Esophagus muscularis mucosa (tissue), 4 donors: Measurements from ENCODE around the gene ERCC2. TPM values are rescaled to one million over a fixed set of nuclear protein-coding genes. Genes with fewer than 3 reads are reported as not detected.
A peak's percentile ranks its signal among the peaks of the same experiment; 100 is the strongest.

Experiments used
- DNase-seq: peaks from one replicate; pipeline ENCODE4 v3.0.0-alpha.2; 2017; ENCODE audit errors: extremely low spot score
- H3K27ac ChIP-seq, 4 donors: fragments of 200-600 bp; sonication (generic); replicated peaks in 1 of 4; 1 replicate in 3 of 4; 2 replicates in 1 of 4; pipeline ENCODE4 v1.5.1; 2016 to 2019; ENCODE audit warnings: mild to moderate bottlenecking in 1 of 4
- H3K27me3 ChIP-seq, 4 donors: fragments of 200-600 bp; sonication (generic); one replicate each; pipeline versions ENCODE4 v1.5.1 to v1.6.0; 2016 to 2019
- H3K36me3 ChIP-seq, 4 donors: fragments of 200-600 bp; sonication (generic); one replicate each; pipeline ENCODE4 v1.5.1; 2016 to 2019
- H3K4me1 ChIP-seq, 4 donors: fragments of 200-600 bp; sonication (generic); one replicate each; pipeline ENCODE4 v1.5.1; 2016 to 2019
- H3K4me3 ChIP-seq, 4 donors: fragments of 200-600 bp; sonication (generic); 1 replicate in 2 of 4; 2 replicates in 2 of 4; pipeline ENCODE4 v1.5.1; 2016 to 2019; ENCODE audit warnings: mild to moderate bottlenecking in 4 of 4, moderate library complexity in 1 of 4
- H3K9me3 ChIP-seq, 4 donors: fragments of 200-600 bp; sonication (generic); 1 replicate in 3 of 4; 2 replicates in 1 of 4; pipeline ENCODE4 v1.5.1; 2016 to 2019
- EP300 ChIP-seq: sonication (generic); formaldehyde crosslinking; IDR thresholded peaks from one replicate; pipeline ENCODE4 v1.6.1; 2017; ENCODE audit warnings: antibody characterized with exemption
- POLR2A ChIP-seq: fragments of 450-650 bp; IDR thresholded peaks from one replicate; pipeline ENCODE4 v1.6.1; 2017; ENCODE audit warnings: antibody characterized with exemption, moderate library complexity, mild to moderate bottlenecking, low read depth
- POLR2AphosphoS5 ChIP-seq, 2 donors: sonication (generic); formaldehyde crosslinking; IDR thresholded peaks; one replicate each; pipeline ENCODE4 v1.6.1; 2017; ENCODE audit warnings: antibody characterized with exemption in 2 of 2
- WGBS: methylation state at CpG from one replicate; pipeline ENCODE4 v1.1.5; 2018; 5-methylcytosine and 5-hydroxymethylcytosine counted together
- intact Hi-C: fragments of 100-400 bp; cut with DNase I; formaldehyde crosslinking; loops from one replicate; pipeline ENCODE4 v1.15.1; 2023
- total RNA-seq, 4 donors: library from RNA; depleted of rRNA; stranded (reverse); fragments of >200 nt; gene quantifications; one replicate each; pipeline versions ENCODE4 v1.1.0 to v1.2.1, GENCODE V29; 2016
- TF ChIP-seq, protein P1 (sequence below), 3 experiments: fragments of 200-600 bp in 2 of 3; fragments of 450-650 bp in 1 of 3; sonication (generic) in 2 of 3; IDR thresholded peaks; one replicate each; pipeline ENCODE4 v1.5.1; 2017 to 2019; ENCODE audit warnings: antibody characterized with exemption in 3 of 3, mild to moderate bottlenecking in 2 of 3, moderate library complexity in 1 of 3

The ERCC2 gene
- total RNA-seq, 4 donors from 2014 or later = 6.5 to 16.6 (median 11.4) TPM

DNA sequence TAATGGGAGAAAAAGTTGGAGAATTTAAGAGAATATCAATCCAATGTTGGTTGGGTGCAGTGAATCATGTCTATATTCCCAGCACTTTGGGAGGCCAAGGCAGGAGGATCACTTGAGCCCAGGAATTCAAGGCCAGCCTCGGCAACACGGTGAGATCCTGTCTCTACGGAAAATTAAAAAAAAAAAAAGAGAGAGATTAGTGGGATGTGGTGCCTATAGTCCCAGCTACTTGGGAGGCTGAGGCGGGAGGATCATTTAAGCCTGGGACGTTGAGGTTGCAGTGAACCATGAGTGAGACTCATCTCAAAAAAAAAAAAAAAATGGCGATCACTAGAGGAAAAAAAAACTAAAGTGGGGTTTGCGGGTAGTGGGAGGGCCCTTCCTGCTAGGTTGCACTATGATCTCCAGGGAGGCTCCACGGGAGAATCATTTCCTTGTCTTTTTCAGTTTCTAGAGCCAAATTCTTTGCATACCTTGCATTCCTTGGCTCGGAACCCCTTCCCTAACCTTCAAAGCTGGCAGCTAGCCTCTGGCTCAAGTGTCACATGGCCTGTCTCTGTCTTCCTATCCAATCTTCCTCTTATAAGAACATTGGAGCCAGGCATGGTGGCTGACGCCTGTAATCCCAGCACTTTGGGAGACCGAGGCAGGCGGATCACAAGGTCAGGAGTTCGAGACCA lies 5.8 kb upstream of the ERCC2 start:
- no peak for DNase-seq
- intact Hi-C loops = no loop called here
- Histone ChIP-seq H3K4me3 (no peak overlapping the region), H3K36me3 (peaks cover 0 to 10% (median 0%) of the 10 kb centered on the region in 4 donors), H3K4me1 (peaks cover 10 to 15% (median 12%) of the 10 kb centered on the region in 4 donors), H3K9me3 (no peaks in the 10 kb centered on the region), H3K27ac (peak overlapping the region in 2 of 4 donors; percentile 44 to 54), H3K27me3 (no peaks in the 10 kb centered on the region)
- WGBS = 51% methylated on average over 13 of the region's 13 CpGs
- no peak for TF ChIP-seq POLR2A
- TF ChIP-seq POLR2AphosphoS5 (IDR thresholded peaks at IDR 0.05) = peak; percentile 51 to 63
- no peak for TF ChIP-seq EP300
- TF ChIP-seq, protein P1, sequence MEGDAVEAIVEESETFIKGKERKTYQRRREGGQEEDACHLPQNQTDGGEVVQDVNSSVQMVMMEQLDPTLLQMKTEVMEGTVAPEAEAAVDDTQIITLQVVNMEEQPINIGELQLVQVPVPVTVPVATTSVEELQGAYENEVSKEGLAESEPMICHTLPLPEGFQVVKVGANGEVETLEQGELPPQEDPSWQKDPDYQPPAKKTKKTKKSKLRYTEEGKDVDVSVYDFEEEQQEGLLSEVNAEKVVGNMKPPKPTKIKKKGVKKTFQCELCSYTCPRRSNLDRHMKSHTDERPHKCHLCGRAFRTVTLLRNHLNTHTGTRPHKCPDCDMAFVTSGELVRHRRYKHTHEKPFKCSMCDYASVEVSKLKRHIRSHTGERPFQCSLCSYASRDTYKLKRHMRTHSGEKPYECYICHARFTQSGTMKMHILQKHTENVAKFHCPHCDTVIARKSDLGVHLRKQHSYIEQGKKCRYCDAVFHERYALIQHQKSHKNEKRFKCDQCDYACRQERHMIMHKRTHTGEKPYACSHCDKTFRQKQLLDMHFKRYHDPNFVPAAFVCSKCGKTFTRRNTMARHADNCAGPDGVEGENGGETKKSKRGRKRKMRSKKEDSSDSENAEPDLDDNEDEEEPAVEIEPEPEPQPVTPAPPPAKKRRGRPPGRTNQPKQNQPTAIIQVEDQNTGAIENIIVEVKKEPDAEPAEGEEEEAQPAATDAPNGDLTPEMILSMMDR (IDR thresholded peaks at IDR 0.05) = no peak

DNA sequence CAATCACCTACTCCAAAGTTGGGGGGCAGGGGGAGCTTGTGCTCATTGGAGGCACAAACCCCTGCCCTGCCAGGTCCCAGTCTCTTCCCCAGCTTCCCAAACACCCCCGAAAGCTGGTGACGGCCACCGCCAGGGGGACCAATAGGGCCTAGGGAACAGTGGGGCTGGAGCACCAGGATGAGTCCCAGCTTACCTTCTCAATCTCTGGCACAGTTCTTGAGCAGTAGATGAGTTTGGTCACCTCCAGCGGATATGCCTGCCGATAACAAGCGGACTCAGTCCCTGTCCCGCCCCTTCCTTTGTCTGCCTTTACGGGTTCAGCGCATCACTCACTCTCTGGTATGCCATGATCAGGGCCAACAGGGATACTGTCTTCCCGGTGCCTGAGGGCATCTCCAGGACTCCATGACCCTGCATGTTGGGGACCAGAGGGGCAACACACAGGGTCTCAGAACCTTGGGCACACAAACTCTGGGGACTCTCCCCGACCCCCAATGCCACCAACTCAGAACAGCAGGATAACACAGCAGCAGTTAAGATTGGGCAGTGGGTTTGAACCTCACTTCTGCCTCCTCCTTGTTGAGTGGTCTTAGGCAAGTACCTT lies 1.5 kb downstream of the ERCC2 start:
- intact Hi-C loops = no loop called here

GRCh38 chr19:45368127-45368526 lies 2.2 kb downstream of the ERCC2 start:
- Histone ChIP-seq H3K27ac (no peak overlapping the region), H3K4me1 (peaks cover 7 to 19% (median 12%) of the 10 kb centered on the region in 4 donors), H3K9me3 (no peaks in the 10 kb centered on the region), H3K4me3 (no peak overlapping the region), H3K36me3 (peaks cover 8 to 30% (median 22%) of the 10 kb centered on the region in 4 donors), H3K27me3 (no peaks in the 10 kb centered on the region)
- no peak for TF ChIP-seq POLR2AphosphoS5 (IDR thresholded peaks at IDR 0.05)
- TF ChIP-seq, protein P1 (IDR thresholded peaks at IDR 0.05) = no peak
- TF ChIP-seq POLR2A = no peak
- no peak for TF ChIP-seq EP300
- no peak for DNase-seq
- 93% methylated on average over 3 of the region's 4 CpGs for WGBS
- intact Hi-C loops = no loop called here

More for the DNA sequence above, 1.5 kb downstream of the ERCC2 start:
- H3K27ac ChIP-seq = no peak overlapping the region
- no peak for DNase-seq
- TF ChIP-seq EP300 (no peak), POLR2A (no peak), POLR2AphosphoS5 (IDR thresholded peaks at IDR 0.05) (no peak)
- TF ChIP-seq, protein P1 (IDR thresholded peaks at IDR 0.05) = no peak
- H3K4me1 ChIP-seq = peaks cover 7 to 19% (median 12%) of the 10 kb centered on the region in 4 donors
- WGBS = 95% methylated on average over 10 of the region's 11 CpGs
- no peaks in the 10 kb centered on the region for H3K27me3 ChIP-seq
- no peak overlapping the region for H3K4me3 ChIP-seq
- peaks cover 3 to 23% (median 16%) of the 10 kb centered on the region in 4 donors for H3K36me3 ChIP-seq
- no peaks in the 10 kb centered on the region for H3K9me3 ChIP-seq

GRCh38 chr19:45364696-45365095 lies 5.7 kb downstream of the ERCC2 start:
- peaks cover 2 to 9% (median 5%) of the 10 kb centered on the region in 4 donors for H3K4me1 ChIP-seq
- H3K36me3 ChIP-seq = peaks cover 8 to 62% (median 42%) of the 10 kb centered on the region in 4 donors
- H3K9me3 ChIP-seq = no peaks in the 10 kb centered on the region
- intact Hi-C loops = no loop called here
- H3K27ac ChIP-seq = no peak overlapping the region
- no peaks in the 10 kb centered on the region for H3K27me3 ChIP-seq
- DNase-seq = no peak
- no peak overlapping the region for H3K4me3 ChIP-seq
- 94% methylated on average over 7 of the region's 12 CpGs for WGBS
- TF ChIP-seq EP300 = no peak
- no peak for TF ChIP-seq POLR2AphosphoS5 (IDR thresholded peaks at IDR 0.05)
- no peak for TF ChIP-seq POLR2A
- TF ChIP-seq, protein P1 (IDR thresholded peaks at IDR 0.05) = no peak
